Measurements from ENCODE around the gene SP1.

Gene SP1

GRCh38 chr12:53452159-53453077, 72.4 kb downstream of the SP1 start:
- FAIRE-seq, result no peak

- FAIRE-seq, result no peak
These were observed 74.1 kb downstream of the SP1 start for GRCh38 chr12:53453953-53454640.

- FAIRE-seq, result no peak
These were observed 74.7 kb downstream of the SP1 start for GRCh38 chr12:53454707-53455106.

- no peak for FAIRE-seq
These were observed 76.8 kb downstream of the SP1 start for GRCh38 chr12:53456654-53457366.

GRCh38 chr12:53459097-53459496, 79.1 kb downstream of the SP1 start:
- no peak for FAIRE-seq

GRCh38 chr12:53461059-53461458, 81.1 kb downstream of the SP1 start:
- FAIRE-seq, result no peak

- FAIRE-seq, result no peak
These were observed 81.6 kb downstream of the SP1 start for GRCh38 chr12:53461591-53461990.

- no peak for FAIRE-seq
These were observed 83.0 kb downstream of the SP1 start for GRCh38 chr12:53462935-53463334.

GRCh38 chr12:53463802-53464560, 84.0 kb downstream of the SP1 start:
- no peak for FAIRE-seq

- FAIRE-seq, result no peak
These were observed 84.9 kb downstream of the SP1 start for GRCh38 chr12:53464685-53465418.

GRCh38 chr12:53465679-53466078, 85.7 kb downstream of the SP1 start:
- no peak for FAIRE-seq
